HepG2 (cell line): ENCODE data around the gene TRPV2. TPM values are rescaled to one million over a fixed set of nuclear protein-coding genes. Genes with fewer than 3 reads are reported as not detected.

Experiments used
- DBP ChIP-seq: sonication (generic); formaldehyde crosslinking; IDR thresholded peaks from 2 replicates; pipeline ENCODE4 v1.4.0; 2020; ENCODE audit warnings: missing genetic modification reagents; ENCODE audit errors: not compliant biosample characterization
- GTF3A ChIP-seq: sonication (generic); formaldehyde crosslinking; conservative IDR thresholded peaks from 2 replicates; pipeline ENCODE4 v1.4.0; 2020; ENCODE audit warnings: mild to moderate bottlenecking, missing genetic modification reagents
- HDAC1 ChIP-seq: sonication (generic); formaldehyde crosslinking; IDR thresholded peaks from 2 replicates; pipeline ENCODE4 v1.5.1; 2020; ENCODE audit warnings: mild to moderate bottlenecking, missing genetic modification reagents
- HOXA5 ChIP-seq: sonication (generic); formaldehyde crosslinking; IDR thresholded peaks from 2 replicates; pipeline ENCODE4 v1.4.0; 2020; ENCODE audit warnings: missing genetic modification reagents
- HOXA9 ChIP-seq: sonication (generic); formaldehyde crosslinking; IDR thresholded peaks from 2 replicates; pipeline ENCODE4 v1.8.1; 2022; ENCODE audit warnings: missing genetic modification reagents, mild to moderate bottlenecking, moderate library complexity, borderline replicate concordance
- MAFG ChIP-seq: sonication (generic); formaldehyde crosslinking; IDR thresholded peaks from 2 replicates; pipeline ENCODE4 v1.5.1; 2020; ENCODE audit warnings: mild to moderate bottlenecking, missing genetic modification reagents
- MTERF4 ChIP-seq: sonication (generic); formaldehyde crosslinking; IDR thresholded peaks from 2 replicates; pipeline ENCODE4 v1.8.0; 2023; ENCODE audit warnings: mild to moderate bottlenecking, missing genetic modification reagents
- NR2F1 ChIP-seq, 2 experiments: fragments of 450-650 bp in 1 of 2; formaldehyde crosslinking in 1 of 2; IDR thresholded peaks; 2 replicates each; pipeline versions ENCODE4 v1.5.0 to v1.6.1; 2016 to 2020; ENCODE audit warnings: mild to moderate bottlenecking in 1 of 2, missing compliant biosample characterization in 1 of 2, missing genetic modification reagents in 1 of 2, moderate library complexity in 1 of 2
- PCBP2 ChIP-seq: fragments of 200-400 bp; formaldehyde crosslinking; optimal IDR thresholded peaks from 2 replicates; pipeline ENCODE3; 2018; ENCODE audit warnings: low read length, low read depth; ENCODE audit not compliant: poor library complexity, severe bottlenecking
- POLR2AphosphoS5 ChIP-seq: IDR thresholded peaks from 2 replicates; pipeline ENCODE4 v1.6.1; 2012; ENCODE audit warnings: low read depth, low read length
- RXRA ChIP-seq: sonication (generic); formaldehyde crosslinking; IDR thresholded peaks from 2 replicates; pipeline ENCODE4 v1.5.1; 2020; ENCODE audit warnings: missing genetic modification reagents
- SIX4 ChIP-seq: sonication (generic); formaldehyde crosslinking; IDR thresholded peaks from 2 replicates; pipeline ENCODE4 v1.4.0; 2020; ENCODE audit warnings: missing genetic modification reagents
- SRSF4 ChIP-seq: fragments of 200-400 bp; formaldehyde crosslinking; IDR thresholded peaks from one replicate; pipeline ENCODE4 v1.6.1; 2018; ENCODE audit warnings: mild to moderate bottlenecking, low read depth, low read length, moderate library complexity; ENCODE audit not compliant: poor library complexity, severe bottlenecking
- TFDP2 ChIP-seq: sonication (generic); formaldehyde crosslinking; IDR thresholded peaks from 2 replicates; pipeline ENCODE4 v1.4.0; 2020; ENCODE audit warnings: missing genetic modification reagents
- TIGD3 ChIP-seq: sonication (generic); formaldehyde crosslinking; IDR thresholded peaks from 2 replicates; pipeline ENCODE4 v1.5.1; 2020; ENCODE audit warnings: mild to moderate bottlenecking, missing genetic modification reagents, borderline replicate concordance
- ZNF143 ChIP-seq: sonication (generic); formaldehyde crosslinking; IDR thresholded peaks from 2 replicates; pipeline ENCODE4 v1.4.0; 2020; ENCODE audit warnings: missing genetic modification reagents
- ZNF460 ChIP-seq: sonication (generic); formaldehyde crosslinking; IDR thresholded peaks from 2 replicates; pipeline ENCODE4 v1.5.1; 2020; ENCODE audit warnings: missing genetic modification reagents, mild to moderate bottlenecking, borderline replicate concordance
- ZNF703 ChIP-seq: sonication (generic); formaldehyde crosslinking; IDR thresholded peaks from 2 replicates; pipeline ENCODE4 v1.5.1; 2020; ENCODE audit warnings: missing genetic modification reagents, mild to moderate bottlenecking, moderate library complexity, borderline replicate concordance
- ZNF761 ChIP-seq: sonication (generic); formaldehyde crosslinking; conservative IDR thresholded peaks from 2 replicates; pipeline ENCODE4 v1.4.0; 2020; ENCODE audit warnings: mild to moderate bottlenecking, missing genetic modification reagents
- ZSCAN5A ChIP-seq: sonication (generic); formaldehyde crosslinking; IDR thresholded peaks from 2 replicates; pipeline ENCODE4 v1.8.0; 2022; ENCODE audit warnings: mild to moderate bottlenecking, missing genetic modification reagents, borderline replicate concordance
- polyA plus RNA-seq, 8 experiments: library from polyadenylated mRNA; depleted of rRNA in 3 of 8; stranded (reverse) in 7 of 8; unstranded in 1 of 8; fragments of >200 nt; fragmentation: Illumina TruSeq in 4 of 8; extraction: Trizol in 4 of 8; gene quantifications; 2 replicates each; pipeline versions ENCODE4 v1.2.1 to v1.2.3, GENCODE V29; 2011 to 2016; ENCODE audit warnings: low read depth in 4 of 8, missing spikeins in 1 of 8, mixed read lengths in 1 of 8; ENCODE audit not compliant: insufficient read depth in 1 of 8
- total RNA-seq, 5 experiments: library from RNA; depleted of rRNA; stranded (reverse); fragments of >200 nt; fragmentation: Illumina TruSeq; extraction: Trizol; gene quantifications; 2 replicates each; pipeline ENCODE4 v1.2.3, GENCODE V29; 2016; ENCODE audit warnings: low read depth in 1 of 5
- TF ChIP-seq, protein P1 (sequence below): IDR thresholded peaks from 2 replicates; pipeline ENCODE4 v1.6.1; 2018; ENCODE audit warnings: missing genetic modification reagents

TRPV2 gene
- total and polyA plus RNA-seq, 2 of the 13 experiments (the other 11 are each of a cell fraction or from before 2014, with no cell fraction given): 13.6 to 21.3 TPM

- TF ChIP-seq MTERF4 (CRISPR knock-in tag) (no peak), ZNF761 (CRISPR knock-in tag) (peak; percentile 89; the same call in 1 of the 2 replicates), GTF3A (CRISPR knock-in tag) (no peak), DBP (no peak), POLR2AphosphoS5 (peak; percentile 100), RXRA (CRISPR knock-in tag) (peak; percentile 68), HDAC1 (CRISPR knock-in tag) (peak; percentile 84), ZNF460 (CRISPR knock-in tag) (0 out of 2 replicates have a peak, but pooled peaks have one; percentile 32), NR2F1 (CRISPR knock-in tag; IDR thresholded peaks at IDR 0.05) (peak in 1 of 2 experiments; percentile 72; a peak in 2 of 4 replicates), MAFG (CRISPR knock-in tag) (no peak), ZNF703 (CRISPR knock-in tag) (no peak; the same call in 1 of the 2 replicates), TFDP2 (peak; percentile 71), HOXA9 (CRISPR knock-in tag) (no peak), SIX4 (CRISPR knock-in tag) (peak; percentile 26; the same call in 1 of the 2 replicates), HOXA5 (CRISPR knock-in tag) (no peak), ZNF143 (CRISPR knock-in tag) (peak; percentile 43; the same call in 1 of the 2 replicates), SRSF4 (no peak), TIGD3 (no peak), ZSCAN5A (peak; percentile 53; the same call in 1 of the 2 replicates), PCBP2 (no peak)
- TF ChIP-seq, protein P1, sequence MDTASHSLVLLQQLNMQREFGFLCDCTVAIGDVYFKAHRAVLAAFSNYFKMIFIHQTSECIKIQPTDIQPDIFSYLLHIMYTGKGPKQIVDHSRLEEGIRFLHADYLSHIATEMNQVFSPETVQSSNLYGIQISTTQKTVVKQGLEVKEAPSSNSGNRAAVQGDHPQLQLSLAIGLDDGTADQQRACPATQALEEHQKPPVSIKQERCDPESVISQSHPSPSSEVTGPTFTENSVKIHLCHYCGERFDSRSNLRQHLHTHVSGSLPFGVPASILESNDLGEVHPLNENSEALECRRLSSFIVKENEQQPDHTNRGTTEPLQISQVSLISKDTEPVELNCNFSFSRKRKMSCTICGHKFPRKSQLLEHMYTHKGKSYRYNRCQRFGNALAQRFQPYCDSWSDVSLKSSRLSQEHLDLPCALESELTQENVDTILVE (CRISPR knock-in tag): no peak; the same call in 1 of the 2 replicates
Observed at GRCh38 chr17:16380640-16381495, 34.5 kb upstream of the TRPV2 start, which contains the start of gene UBB (continued).
